ENCODE measurements around the gene SYT1.
"Not testable (repeated sequence)": the region's sequence is repeated elsewhere in the genome, so short reads cannot be mapped to it uniquely, and the experiment has no call there.

Gene SYT1

DNA sequence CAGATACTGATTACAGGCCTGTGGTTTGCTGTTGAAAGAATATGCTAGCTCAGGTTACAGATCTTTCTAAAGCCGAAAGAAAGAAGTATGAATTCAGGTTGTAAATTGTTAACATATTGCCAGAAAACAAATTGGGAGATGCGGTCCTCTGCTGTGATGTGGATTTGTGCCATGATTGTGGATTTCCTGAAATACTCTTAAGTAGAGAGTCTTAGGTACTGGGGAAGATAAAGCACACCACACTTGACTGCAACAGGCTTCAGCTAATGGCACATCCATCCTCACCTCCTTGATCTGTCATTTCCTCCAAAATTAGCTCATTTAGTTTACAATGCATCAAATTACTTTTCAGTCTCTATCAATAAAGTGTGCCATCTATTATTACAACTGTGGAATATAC, 279.2 kb downstream of the SYT1 start:
- no peak for DNase-seq (ENCODE audit: low spot score)

- DNase-seq (ENCODE audit: low spot score): no peak
Measured at GRCh38 chr12:79151956-79152355, 287.4 kb downstream of the SYT1 start.

GRCh38 chr12:79155683-79156082, 291.1 kb downstream of the SYT1 start:
- no peak for DNase-seq (ENCODE audit: low spot score)

DNA sequence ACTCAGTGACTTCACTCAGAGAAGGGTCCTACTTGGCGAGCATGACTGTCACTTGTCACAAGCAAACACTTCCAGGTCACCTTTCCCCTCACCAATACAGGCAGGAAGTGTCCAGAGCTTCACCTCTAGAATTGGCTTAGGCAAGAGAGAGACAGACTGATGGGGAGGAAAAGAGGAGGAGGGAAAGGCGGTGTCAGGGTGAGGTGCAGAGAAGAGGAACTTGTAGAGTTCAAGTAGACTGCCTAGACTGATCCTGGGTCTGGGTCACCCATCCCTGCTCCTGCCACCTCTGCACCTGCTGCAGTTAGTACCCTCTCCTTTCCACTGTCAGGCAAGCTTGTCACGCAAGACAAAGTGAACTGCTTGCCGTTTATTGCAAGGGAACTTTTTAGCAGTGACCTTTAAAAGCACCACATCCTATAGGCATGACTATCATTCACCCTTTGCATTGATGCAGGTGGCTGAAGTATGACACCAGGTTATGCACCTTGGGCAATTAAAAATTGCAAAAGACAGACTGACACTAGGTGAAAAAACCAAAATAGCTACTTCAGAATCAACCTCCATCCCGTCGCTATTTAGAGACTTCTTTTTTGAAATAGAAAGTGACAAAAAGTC, 292.4 kb downstream of the SYT1 start:
- no peak for DNase-seq (ENCODE audit: low spot score)

- DNase-seq (ENCODE audit: low spot score): no peak
Measured at GRCh38 chr12:79161249-79161934, 296.8 kb downstream of the SYT1 start.

GRCh38 chr12:79162147-79162772, 297.7 kb downstream of the SYT1 start:
- no peak for DNase-seq (ENCODE audit: low spot score)

- DNase-seq (ENCODE audit: low spot score): no peak
Measured at GRCh38 chr12:79162948-79163347, 298.4 kb downstream of the SYT1 start.

DNA sequence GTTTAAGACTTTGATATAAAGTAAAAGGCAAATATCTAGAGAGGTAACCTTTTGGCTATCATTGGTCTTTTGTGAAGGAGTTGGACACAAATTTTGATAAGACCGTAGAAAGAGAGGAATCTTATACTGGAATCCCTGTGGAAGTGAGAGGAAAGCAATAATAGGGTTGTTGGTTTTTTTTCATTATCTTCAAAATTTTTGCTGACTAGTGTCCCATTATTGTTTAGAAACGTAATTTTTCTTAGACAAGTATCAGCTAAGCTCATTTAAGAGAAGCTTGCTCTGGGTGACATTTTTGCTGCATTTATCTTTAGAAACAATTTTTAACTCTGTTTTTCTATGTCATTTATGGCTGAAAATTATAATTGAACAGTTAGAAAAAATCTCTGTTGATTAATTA, 300.3 kb downstream of the SYT1 start:
- no peak for DNase-seq (ENCODE audit: low spot score)

- no peak for DNase-seq (ENCODE audit: low spot score)
Measured at GRCh38 chr12:79168687-79169086, 304.1 kb downstream of the SYT1 start.

DNA sequence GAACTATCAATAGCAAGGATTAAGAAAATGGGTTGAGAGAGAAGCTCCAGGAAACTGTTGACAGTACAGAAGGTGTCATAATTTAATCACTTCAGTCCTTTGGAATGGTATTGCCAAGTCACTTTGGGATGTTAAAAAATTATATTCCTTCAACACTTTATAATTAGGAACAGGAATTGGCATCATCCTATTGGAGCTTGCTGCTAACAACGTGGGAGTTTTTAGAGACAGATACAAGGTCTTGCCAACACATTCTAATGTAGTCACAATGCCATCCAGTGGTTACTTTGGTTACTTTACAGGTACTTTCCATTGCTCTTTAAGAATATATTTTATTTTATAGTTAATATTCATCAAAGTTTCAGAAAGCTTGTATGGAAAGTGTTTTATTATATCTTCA, 310.1 kb downstream of the SYT1 start:
- DNase-seq (ENCODE audit: low spot score): no peak

DNA sequence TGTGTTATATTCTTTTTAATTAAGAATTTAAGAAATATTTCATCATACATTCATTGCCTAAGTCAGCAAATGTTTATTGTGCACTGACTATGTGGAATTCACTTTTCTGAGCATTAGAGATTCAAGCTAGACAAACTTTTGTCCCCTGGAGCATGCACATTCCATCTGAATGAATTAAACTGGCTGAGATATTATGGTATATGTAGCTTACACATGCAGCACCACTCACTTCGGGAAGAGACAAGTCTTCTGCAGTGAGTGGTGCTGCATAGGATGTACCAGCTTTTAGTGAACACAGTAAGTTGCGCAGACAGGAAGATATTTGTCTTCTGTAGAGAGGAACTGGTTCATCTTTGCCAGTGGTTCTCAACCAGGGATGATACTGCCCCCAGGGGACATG, 318.4 kb downstream of the SYT1 start:
- DNase-seq (ENCODE audit: low spot score): no peak

- no peak for DNase-seq (ENCODE audit: low spot score)
Measured at GRCh38 chr12:79183926-79184325, 319.4 kb downstream of the SYT1 start.

DNA sequence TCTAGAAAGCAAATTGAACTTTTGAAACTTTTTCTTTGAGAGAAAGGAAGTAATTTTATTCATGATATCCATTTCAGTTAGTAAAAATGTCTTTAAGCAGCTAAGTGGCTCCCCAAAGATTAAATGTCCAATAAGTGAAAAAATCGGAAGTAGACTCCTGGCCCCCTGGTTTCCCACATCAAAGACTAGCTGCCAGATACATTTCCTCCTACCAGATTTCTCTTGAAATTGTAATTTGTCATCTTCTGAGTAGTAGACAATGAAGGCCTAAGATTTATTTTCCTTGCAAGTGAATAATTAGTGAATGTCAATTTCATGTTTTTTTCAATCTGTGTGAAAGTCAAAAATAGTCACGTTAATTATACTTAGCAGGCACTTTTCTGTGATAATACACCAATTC, 321.9 kb downstream of the SYT1 start:
- DNase-seq (ENCODE audit: low spot score): no peak

- DNase-seq (ENCODE audit: low spot score): no peak
Measured at GRCh38 chr12:79187032-79187431, 322.5 kb downstream of the SYT1 start.

DNA sequence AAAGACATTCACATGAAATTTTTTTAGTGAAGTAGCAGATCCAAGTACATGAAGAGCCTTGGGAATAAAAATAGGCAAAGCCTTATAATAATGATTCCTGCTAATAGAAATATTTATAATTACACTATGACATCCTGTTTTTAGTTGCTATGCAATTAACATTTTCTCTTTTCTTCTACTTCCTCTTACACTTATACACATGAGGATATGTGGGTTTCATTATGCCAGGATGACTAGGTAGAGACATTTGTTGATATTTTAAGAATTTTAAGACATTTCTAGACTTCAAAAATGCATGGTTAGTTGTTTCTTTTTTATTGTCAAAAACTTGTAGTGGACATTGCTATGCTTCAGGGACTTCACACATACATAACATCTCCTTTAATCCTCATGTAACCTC, 326.8 kb downstream of the SYT1 start:
- DNase-seq (ENCODE audit: low spot score): no peak

DNA sequence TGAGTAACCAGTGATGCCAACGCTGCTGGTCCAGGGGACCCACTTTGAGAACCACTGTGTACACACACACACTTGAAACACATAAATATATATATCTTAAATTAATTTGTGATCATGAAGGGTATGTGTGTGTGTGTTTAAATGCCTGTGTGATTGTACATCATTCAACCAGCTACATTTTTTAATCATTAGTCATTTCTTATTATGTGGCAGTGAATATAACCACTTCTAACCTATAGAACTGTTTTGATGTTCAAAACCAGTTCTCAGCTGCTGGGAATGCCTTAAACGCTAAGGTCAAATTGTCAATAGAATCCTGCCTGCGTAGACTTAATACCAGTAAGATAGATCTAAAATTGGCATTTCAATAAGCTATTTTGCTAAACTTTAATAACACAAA, 330.0 kb downstream of the SYT1 start:
- DNase-seq (ENCODE audit: low spot score): no peak

DNA sequence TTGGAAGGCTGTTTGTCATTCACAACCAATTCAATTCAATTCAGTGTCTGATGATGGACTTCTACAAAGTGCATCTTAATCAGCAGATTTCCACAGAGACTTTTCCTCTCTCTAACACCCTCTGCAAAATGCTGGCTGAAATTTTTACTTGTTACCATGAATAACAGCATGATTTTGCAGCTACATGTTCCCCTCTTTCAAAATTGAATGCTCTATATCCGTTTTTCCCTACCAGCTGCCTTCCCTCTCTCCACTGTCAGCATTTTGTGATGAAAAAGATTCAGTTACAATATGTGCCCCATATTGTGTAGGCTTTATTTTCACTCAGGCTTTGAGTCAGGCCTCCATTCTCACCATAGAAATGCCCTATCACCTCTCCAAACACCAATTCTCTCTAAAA, 334.6 kb downstream of the SYT1 start:
- DNase-seq (ENCODE audit: low spot score): no peak

DNA sequence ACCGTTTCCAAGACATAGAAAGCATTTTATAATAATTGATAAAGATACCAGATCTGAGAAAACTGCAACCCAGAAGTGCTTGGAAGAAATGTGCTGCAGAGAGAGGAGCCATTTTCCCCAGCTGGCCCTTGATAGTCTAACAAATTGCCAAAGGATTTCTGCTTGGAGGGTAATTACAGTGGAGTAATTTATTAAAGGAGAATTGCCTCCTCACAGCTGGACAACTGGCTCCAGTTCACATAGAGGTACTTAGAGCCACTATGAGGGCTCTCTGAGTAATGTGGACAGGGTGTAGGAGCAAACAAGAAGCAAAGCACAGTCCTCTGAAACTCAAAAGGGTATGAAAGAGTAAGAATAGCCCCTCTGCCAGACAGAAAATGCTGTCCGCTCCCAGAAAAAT, 335.6 kb downstream of the SYT1 start:
- DNase-seq (ENCODE audit: low spot score): no peak

GRCh38 chr12:79203058-79203647, 338.6 kb downstream of the SYT1 start:
- no peak for DNase-seq (ENCODE audit: low spot score)

GRCh38 chr12:79206871-79207270, 342.3 kb downstream of the SYT1 start:
- DNase-seq (ENCODE audit: low spot score): no peak

- not testable (repeated sequence) for DNase-seq (ENCODE audit: low spot score)
Measured at GRCh38 chr12:79210403-79210802, 345.8 kb downstream of the SYT1 start.

DNA sequence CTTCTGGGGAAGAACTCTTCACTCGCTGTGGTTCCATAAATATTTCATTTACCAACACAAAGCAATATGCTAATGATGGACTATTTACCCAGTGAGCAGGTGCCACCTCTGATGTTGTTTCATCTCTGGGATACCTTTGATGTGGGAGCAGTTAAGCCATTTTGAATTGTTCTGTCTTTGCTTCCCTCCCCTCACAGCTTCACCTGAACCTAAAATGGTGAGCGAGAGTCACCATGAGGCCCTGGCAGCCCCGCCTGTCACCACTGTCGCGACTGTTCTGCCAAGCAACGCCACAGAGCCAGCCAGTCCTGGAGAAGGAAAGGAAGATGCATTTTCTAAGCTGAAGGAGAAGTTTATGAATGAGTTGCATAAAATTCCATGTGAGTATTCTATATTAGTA, 352.7 kb downstream of the SYT1 start:
- DNase-seq (ENCODE audit: low spot score): no peak

GRCh38 chr12:79223210-79223609, 358.6 kb downstream of the SYT1 start:
- DNase-seq (ENCODE audit: low spot score): no peak
